Measurements from ENCODE around the gene MARCKS. TPM values are rescaled to one million over a fixed set of nuclear protein-coding genes. Genes with fewer than 3 reads are reported as not detected.
A peak's percentile ranks its signal among the peaks of the same experiment; 100 is the strongest.

The MARCKS gene
- total RNA-seq, 1 experiment from 2014 or later, result not detected

DNA sequence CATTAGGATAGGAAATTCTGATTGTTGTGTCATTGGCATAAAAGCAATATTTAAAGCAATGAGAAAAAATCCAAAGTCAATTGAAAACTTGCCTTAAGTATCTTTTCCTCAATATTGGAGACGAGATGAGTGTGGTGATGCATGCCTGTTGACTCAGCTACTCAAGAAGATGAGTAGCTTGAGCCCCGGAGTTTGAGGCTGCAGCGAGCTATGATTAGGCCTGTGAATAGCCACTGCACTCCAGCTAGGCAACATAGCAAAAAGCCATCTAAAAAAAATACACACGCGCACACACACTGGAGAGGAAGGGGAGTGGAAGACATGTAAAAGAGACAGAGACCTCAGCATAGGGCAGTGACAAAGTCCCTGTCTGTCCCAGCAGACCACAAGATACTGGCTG lies 9.7 kb upstream of the MARCKS start:
- DNase-seq (ENCODE audit: low spot score), result no peak
- in situ Hi-C loops (cut with HindIII; ENCODE audit: low sequenced_read_pairs), result no loop called here

DNA sequence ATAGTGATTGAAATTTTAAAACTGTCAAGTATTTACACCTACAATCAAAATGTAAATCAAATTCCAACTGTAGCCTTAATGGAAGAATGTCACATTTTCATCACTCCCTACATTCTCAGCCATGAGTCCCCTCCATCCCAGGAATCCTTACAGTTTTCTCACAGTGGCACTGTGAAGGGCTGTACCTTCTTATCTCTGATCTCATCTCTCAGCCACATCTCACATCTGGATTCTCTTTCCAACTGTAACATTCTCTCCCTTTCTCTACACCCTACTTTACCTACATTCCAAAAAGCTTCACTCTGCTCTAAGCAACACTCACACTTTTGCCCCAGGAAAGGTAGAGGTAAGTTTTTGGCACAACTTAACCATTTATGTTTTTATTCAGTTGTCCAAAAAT lies 8.9 kb upstream of the MARCKS start:
- DNase-seq (ENCODE audit: low spot score), result no peak
- in situ Hi-C loops (cut with HindIII; ENCODE audit: low sequenced_read_pairs), result no loop called here

DNA sequence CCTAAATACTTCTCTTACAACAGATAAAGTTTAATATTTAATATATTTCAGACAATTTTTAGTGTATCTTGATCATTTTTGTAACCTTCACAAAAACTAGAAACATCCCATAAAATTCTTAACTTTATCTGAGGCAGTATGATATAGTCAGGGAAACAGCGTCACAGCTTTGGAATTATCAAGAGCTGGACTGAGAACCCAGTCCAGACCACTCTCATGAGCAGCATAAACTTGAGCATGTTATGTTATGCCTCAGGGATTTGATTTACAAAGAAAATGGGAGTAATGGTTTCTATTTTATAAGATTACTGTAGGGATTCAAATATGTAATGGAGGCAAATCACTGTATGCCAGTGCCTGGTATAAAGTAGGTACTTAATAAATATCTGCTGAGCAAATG lies 8.3 kb upstream of the MARCKS start:
- no peak for DNase-seq (ENCODE audit: low spot score)
- in situ Hi-C loops (cut with HindIII; ENCODE audit: low sequenced_read_pairs), result no loop called here

DNA sequence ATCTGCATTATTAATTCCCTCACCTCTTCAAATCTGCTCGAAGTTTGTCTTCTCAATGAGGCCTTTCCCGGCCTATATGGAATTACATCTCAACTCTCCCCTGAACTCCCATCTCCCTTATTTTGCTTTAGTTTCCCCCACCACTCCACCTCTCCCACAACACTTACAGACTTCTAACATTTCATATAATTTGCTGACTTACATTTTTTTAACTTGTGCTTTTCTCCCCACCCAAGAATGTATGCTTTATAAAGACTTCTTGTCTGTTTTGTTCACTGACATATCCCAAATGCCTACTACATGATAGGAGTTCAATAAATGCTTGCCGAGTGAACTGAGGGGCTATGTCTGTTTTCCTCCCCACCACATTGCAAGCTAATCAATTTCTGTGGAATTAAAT lies 3.9 kb upstream of the MARCKS start:
- in situ Hi-C loops (cut with HindIII; ENCODE audit: low sequenced_read_pairs), result no loop called here
- DNase-seq (ENCODE audit: low spot score), result no peak

DNA sequence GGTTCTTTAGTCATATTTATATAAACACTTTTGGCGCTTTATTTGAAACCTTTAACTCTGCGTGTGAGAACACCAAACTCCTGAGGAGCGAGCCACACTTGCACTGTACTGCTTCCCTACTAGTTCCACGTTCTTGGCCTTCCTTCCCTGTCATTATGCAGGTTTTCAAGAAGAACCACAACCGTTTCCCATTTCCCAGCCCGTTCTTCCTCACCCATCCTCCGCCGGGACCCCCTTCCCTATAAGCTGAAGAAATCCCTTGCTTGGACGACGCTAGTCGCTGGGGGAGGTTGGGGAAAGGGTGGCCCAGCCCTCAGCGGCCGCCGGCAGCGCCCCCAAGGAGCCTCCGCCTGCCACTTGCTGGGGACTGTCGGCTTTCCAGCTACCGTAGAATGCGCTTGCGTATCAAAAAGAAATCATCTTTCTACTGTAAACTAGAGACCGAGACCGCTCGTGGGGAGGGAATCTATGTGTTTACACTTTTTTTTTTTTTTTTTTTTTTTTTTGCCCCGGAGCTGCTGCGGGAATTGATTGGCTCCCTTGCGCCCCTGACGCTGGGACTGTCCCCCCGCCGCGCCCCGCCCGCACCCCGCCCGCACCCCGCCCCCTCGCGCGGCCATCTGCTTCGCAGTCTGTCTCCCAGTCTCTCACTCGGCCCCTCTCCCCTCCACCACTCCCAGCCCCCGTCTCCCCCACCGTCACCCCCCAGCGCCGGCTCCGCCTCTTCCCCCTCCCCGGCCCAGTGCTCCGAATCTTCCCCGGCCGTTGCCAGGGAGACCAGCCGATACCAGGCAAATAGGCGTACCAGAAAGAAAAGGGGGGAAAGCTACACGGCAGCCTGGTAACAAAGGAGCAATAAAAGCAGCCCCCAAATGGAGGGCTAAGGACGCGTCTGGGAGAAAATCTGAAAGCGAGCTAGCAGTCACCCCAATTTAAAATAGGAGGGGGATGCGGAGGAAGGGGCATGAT lies 2.3 kb upstream of the MARCKS start:
- DNase-seq (ENCODE audit: low spot score), result peak; percentile 90
- in situ Hi-C loops (cut with HindIII; ENCODE audit: low sequenced_read_pairs), result no loop called here

DNA sequence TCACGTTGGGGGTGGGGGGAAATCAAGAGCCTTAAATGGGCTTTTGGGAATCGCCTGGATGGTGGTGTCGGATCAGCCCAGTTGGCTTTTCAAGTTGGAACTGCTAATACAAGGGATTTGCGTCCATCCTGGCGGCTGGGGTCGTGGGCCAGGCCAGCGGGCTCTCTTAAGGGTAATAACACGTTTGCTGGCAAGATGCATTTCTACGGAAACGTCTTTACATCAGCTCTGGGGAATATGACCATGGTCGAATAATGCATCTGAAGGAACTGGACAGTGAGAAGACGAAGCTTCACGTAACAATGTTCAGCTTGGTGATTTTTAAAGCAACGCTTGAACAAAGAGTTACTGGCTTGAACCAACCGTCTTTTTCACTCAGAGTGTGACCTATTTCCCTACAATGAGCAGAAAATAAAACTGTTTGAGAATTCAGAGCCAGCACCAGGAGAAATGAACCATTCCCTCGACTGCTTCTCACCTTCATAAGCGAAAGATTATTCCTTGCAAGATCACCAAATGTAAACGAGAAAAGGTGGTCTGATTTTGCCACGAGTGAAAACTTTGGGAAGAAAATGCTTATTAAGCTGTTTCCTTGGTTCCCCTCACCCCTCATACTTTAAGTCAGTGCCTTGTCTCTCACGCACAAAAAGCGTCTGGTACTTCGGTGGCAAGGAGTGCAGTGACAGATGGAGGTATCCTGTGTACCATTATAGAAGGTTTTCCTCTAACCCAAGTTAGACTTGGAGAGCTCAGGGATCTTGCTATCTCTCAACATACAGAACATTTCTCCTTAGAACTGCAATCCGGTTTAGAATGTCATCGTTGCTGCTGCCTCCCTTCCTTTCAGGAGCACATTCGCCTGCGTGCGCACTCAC lies 1.4 kb upstream of the MARCKS start:
- in situ Hi-C loops (cut with HindIII; ENCODE audit: low sequenced_read_pairs), result no loop called here
- peak; percentile 82 for DNase-seq (ENCODE audit: low spot score)

DNA sequence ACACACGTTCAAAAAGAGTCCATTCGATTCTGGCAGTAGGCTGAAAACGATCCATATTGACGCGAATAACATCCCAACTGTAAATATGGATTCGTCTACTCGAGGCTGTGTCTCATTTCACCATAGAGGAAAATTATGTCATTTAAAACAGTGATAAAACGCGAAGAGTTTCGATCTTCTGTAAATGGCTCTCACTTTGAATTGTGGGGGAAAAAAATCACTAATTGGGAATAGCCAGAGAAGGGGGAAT lies 845 bp upstream of the MARCKS start:
- in situ Hi-C loops (cut with HindIII; ENCODE audit: low sequenced_read_pairs), result no loop called here
- DNase-seq (ENCODE audit: low spot score), result no peak

DNA sequence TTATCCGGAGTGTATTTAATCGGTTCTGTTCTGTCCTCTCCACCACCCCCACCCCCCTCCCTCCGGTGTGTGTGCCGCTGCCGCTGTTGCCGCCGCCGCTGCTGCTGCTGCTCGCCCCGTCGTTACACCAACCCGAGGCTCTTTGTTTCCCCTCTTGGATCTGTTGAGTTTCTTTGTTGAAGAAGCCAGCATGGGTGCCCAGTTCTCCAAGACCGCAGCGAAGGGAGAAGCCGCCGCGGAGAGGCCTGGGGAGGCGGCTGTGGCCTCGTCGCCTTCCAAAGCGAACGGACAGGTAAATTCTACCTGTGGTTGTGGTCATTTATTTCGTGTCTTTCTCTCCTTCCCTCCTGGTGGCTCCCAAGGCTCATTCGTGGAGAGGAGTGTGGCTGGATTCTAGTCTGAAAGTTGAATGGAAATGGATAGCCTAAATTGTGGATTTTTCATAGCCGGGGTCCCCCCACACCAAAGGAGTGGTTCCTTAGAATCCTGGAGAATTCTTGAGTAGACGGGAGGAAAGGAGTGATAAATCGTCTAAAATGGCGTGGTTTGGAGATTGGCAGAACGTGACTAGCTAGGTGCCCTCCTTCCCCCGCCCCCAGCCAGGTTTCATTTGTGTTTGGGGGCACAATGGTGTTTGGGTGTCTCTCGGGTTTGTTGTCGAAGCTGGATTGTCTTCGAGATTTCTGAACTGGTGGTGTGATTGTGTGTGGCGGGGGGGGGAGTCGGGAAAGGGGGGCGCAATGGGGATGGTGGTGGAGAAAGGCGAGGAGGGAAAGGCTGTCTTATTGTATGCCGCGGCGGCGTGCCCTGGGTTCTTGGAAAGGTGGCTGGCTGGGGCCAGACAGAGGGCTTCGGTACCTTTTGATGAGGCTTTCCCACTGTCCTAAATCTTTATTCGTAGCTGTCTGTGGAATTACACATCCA lies 673 bp downstream of the MARCKS start:
- peak; percentile 68 for DNase-seq (ENCODE audit: low spot score)
- in situ Hi-C loops (cut with HindIII; ENCODE audit: low sequenced_read_pairs), result no loop called here

DNA sequence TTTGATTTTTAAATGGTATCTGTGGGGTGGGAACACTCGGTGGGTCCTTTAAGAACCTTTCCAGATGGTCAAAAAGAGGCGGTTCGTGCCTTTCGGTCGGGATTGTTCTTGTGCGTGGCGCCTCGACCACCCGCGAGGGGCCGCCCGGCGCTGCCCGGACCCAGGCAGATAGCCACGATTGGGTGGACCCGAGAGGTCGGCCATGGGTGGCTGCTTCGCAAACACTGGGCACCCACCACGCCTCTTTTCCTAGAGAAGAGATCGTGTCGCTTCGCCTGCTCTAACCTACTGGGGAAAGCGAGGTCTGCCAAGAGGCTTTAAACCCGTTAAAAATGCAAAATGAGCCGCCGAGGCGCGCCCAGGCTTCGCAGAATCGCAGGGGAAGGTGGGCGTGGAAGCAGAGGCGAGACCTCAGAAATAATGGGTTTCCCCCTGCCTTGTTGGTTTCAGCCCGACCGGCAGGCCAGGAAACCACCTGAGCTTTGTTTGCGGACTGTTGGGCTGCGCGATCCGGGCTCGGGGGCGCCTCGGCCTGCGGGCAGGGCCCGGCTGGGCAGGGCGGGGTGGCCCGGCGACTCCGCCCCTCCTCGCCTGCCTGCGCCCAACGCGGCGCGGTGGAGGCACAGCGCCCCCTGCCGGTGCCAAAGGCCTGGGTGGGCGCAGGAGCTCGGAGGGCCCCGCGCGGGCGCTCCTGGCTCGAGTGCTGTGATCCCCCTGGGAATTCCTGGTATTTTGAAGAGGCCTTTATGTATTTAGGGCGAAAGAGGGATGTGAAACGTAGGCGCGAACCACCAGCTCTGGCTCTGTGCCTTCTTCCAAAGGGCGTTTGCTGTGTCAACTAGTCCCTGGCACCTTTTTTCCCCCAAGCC lies 1.6 kb downstream of the MARCKS start:
- peak; percentile 89 for DNase-seq (ENCODE audit: low spot score)
- in situ Hi-C loops (cut with HindIII; ENCODE audit: low sequenced_read_pairs), result no loop called here

DNA sequence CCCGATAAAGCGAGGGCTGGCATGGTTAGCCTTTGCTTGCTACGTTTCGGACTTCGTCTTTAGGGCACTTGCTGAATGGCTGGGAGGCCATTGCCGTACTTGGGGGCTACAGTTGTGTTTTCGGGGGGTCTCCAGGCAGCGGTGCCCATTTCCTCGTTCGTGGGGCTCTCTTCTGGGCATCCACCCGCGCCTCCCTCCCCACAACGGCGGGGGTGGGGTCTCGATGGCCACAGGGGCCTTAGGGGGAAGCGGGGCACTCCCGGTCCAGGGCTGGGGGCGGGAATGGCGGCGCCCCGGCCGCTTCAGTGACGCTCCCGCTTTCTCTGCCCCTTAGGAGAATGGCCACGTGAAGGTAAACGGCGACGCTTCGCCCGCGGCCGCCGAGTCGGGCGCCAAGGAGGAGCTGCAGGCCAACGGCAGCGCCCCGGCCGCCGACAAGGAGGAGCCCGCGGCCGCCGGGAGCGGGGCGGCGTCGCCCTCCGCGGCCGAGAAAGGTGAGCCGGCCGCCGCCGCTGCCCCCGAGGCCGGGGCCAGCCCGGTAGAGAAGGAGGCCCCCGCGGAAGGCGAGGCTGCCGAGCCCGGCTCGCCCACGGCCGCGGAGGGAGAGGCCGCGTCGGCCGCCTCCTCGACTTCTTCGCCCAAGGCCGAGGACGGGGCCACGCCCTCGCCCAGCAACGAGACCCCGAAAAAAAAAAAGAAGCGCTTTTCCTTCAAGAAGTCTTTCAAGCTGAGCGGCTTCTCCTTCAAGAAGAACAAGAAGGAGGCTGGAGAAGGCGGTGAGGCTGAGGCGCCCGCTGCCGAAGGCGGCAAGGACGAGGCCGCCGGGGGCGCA lies 2.4 kb downstream of the MARCKS start:
- in situ Hi-C loops (cut with HindIII; ENCODE audit: low sequenced_read_pairs), result no loop called here
- DNase-seq (ENCODE audit: low spot score), result peak; percentile 51

DNA sequence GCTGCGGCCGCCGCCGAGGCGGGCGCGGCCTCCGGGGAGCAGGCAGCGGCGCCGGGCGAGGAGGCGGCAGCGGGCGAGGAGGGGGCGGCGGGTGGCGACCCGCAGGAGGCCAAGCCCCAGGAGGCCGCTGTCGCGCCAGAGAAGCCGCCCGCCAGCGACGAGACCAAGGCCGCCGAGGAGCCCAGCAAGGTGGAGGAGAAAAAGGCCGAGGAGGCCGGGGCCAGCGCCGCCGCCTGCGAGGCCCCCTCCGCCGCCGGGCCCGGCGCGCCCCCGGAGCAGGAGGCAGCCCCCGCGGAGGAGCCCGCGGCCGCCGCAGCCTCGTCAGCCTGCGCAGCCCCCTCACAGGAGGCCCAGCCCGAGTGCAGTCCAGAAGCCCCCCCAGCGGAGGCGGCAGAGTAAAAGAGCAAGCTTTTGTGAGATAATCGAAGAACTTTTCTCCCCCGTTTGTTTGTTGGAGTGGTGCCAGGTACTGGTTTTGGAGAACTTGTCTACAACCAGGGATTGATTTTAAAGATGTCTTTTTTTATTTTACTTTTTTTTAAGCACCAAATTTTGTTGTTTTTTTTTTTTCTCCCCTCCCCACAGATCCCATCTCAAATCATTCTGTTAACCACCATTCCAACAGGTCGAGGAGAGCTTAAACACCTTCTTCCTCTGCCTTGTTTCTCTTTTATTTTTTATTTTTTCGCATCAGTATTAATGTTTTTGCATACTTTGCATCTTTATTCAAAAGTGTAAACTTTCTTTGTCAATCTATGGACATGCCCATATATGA lies 3.2 kb downstream of the MARCKS start:
- in situ Hi-C loops (cut with HindIII; ENCODE audit: low sequenced_read_pairs), result no loop called here

DNA sequence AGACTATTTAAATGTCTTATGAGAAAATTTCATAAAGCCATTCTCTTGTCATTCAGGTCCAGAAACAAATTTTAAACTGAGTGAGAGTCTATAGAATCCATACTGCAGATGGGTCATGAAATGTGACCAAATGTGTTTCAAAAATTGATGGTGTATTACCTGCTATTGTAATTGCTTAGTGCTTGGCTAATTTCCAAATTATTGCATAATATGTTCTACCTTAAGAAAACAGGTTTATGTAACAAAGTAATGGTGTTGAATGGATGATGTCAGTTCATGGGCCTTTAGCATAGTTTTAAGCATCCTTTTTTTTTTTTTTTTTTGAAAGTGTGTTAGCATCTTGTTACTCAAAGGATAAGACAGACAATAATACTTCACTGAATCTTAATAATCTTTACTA lies 5.0 kb downstream of the MARCKS start:
- in situ Hi-C loops (cut with HindIII; ENCODE audit: low sequenced_read_pairs), result no loop called here
- peak; percentile 56 for DNase-seq (ENCODE audit: low spot score)

More for the DNA sequence above, 3.2 kb downstream of the MARCKS start:
- no peak for DNase-seq (ENCODE audit: low spot score)

DNA sequence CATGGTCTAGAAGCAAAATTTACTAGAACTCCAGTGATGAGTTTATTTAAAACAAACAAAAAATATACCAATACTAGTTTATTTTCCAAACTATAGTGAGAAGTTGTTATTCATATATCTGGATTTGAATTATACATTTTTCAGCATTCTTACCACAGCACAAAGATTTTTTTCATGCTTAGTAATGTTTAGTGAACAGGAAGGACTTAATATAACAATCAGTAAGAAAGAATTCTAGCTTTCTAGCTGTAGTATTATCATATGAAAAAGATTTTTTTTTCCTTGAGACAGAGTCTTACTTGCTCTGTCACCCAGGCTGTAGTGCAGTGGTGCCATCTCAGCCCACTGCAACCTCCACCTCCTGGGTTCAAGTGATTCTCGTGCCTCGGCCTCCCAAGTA lies 13.8 kb downstream of the MARCKS start:
- in situ Hi-C loops (cut with HindIII; ENCODE audit: low sequenced_read_pairs), result no loop called here
- DNase-seq (ENCODE audit: low spot score), result no peak

DNA sequence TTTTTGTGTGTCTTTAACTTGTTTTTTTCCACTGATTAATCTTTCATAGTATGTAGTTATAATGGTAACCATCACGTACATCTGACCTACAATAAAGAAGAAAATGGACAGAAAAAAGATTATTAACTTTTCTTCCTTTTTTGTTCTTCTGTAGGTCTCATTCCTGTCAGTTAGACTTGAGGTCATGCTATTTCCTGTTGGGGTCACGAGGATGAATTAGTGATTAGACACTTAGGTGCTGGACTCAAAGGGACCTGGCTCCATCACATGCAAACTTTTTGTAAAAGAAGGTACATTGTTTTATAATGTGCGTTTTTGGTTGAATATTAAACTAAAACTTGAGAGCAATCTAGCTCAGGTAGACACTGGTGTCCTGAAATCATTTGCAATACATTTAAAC lies 14.8 kb downstream of the MARCKS start:
- in situ Hi-C loops (cut with HindIII; ENCODE audit: low sequenced_read_pairs), result no loop called here
- DNase-seq (ENCODE audit: low spot score), result no peak

DNA sequence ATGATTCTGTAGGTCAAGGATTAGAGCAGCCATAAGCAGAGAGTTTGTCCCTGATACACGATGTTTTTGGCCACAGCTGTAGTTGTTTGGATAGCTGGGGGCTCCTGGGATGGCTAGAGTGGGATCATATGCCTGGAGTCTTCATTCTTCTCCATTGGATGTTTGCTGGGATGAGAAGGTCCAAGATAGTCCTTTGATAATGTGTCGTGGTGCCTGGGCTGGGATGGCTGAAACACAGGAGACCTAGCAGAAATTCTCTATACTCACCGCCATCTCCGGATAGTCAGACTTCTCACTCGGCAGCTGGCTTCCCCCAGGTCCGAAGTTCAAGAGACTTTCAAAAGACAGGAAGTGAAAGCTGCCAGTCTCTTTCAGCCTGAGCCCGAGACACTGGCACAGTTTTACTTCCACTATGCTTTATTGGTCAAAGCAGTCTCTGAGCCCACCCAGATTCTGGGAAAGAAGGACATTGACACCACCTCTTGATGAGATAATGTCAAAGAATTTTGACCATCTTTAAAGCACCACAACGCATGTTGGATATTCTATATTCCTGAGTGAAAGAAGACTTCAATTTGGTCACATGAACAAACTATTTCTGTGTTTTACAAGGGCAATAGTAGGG lies 16.0 kb downstream of the MARCKS start:
- DNase-seq (ENCODE audit: low spot score), result no peak
- in situ Hi-C loops (cut with HindIII; ENCODE audit: low sequenced_read_pairs), result no loop called here

DNA sequence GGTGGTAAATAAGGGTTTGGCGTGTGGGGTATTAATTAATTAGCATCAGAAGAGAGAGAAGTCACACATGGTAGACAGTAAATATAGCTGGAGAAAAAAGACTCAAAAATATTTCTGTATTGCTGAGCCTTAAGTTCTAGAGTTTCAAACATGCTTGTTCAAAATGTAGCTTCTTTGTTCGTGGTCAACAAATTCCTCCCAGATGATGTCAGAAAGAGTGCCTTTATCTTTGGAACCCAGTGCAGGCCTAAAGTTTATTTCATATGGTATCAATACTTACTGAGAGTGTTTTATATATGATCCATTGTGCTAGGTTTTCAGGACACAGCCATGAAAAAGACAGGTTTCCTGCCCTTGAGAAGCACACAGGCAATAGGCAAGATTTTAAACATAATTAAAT lies 18.3 kb downstream of the MARCKS start:
- in situ Hi-C loops (cut with HindIII; ENCODE audit: low sequenced_read_pairs), result no loop called here
- DNase-seq (ENCODE audit: low spot score), result no peak

DNA sequence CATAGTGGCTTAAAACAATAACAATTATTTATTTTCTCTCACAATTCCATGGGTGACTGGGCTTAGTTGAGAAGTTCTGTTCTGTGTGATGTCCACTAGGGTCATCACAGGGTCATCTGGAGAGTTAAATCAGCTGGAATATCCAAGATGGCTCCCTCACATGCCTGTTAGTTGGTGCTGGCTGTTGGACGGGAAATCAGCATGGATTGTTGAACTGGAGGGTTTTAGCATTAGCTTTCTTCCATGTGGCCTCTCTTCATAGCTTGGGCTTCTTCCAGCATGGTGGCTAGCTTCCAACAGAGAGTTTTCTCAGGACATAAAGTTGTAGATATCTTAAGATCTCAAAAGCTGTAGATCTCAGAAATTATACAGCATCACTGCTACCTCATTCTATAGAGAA lies 19.6 kb downstream of the MARCKS start:
- DNase-seq (ENCODE audit: low spot score), result no peak
- in situ Hi-C loops (cut with HindIII; ENCODE audit: low sequenced_read_pairs), result no loop called here

All from G401 (cell line).